HepG2 (cell line): ENCODE results near the gene ADAMTS4.

Experiments
- CCAR2 ChIP-seq: fragments of 200-400 bp; formaldehyde crosslinking; optimal IDR thresholded peaks from 2 replicates; pipeline ENCODE3; 2018; ENCODE audit warnings: low read depth, mild to moderate bottlenecking, low read length, moderate library complexity
- CEBPZ ChIP-seq: IDR thresholded peaks from 2 replicates; pipeline ENCODE4 v1.6.1; 2012; ENCODE audit warnings: low read length, improper control_type of control experiment
- CTCF ChIP-seq: sonication (generic); formaldehyde crosslinking; IDR thresholded peaks from 2 replicates; pipeline ENCODE4 v1.5.0; 2020; ENCODE audit warnings: mild to moderate bottlenecking, missing genetic modification reagents, moderate library complexity
- MZF1 ChIP-seq: sonication (generic); formaldehyde crosslinking; IDR thresholded peaks from 2 replicates; pipeline ENCODE4 v1.8.1; 2023; ENCODE audit warnings: mild to moderate bottlenecking, missing genetic modification reagents, borderline replicate concordance
- SP2 ChIP-seq: sonication (generic); formaldehyde crosslinking; IDR thresholded peaks from 2 replicates; pipeline ENCODE4 v1.5.1; 2020; ENCODE audit warnings: mild to moderate bottlenecking, missing genetic modification reagents
- TCF7 ChIP-seq: sonication (generic); IDR thresholded peaks from 2 replicates; pipeline ENCODE4 v1.6.1; 2016; ENCODE audit warnings: antibody characterized with exemption, low read depth
- ZNF512B ChIP-seq: sonication (generic); formaldehyde crosslinking; IDR thresholded peaks from 2 replicates; pipeline ENCODE4 v1.5.1; 2020; ENCODE audit warnings: missing genetic modification reagents, mild to moderate bottlenecking, borderline replicate concordance
- TF ChIP-seq, protein P1 (sequence below): sonication (generic); formaldehyde crosslinking; IDR thresholded peaks from 2 replicates; pipeline ENCODE4 v1.4.0; 2020; ENCODE audit warnings: missing genetic modification reagents
- TF ChIP-seq, protein P2 (sequence below): sonication (generic); formaldehyde crosslinking; IDR thresholded peaks from 2 replicates; pipeline ENCODE4 v1.5.1; 2020; ENCODE audit warnings: mild to moderate bottlenecking, missing genetic modification reagents, borderline replicate concordance
- TF ChIP-seq, protein P3 (sequence below): sonication (generic); formaldehyde crosslinking; IDR thresholded peaks from 2 replicates; pipeline ENCODE4 v1.4.0; 2020; ENCODE audit warnings: missing genetic modification reagents

DNA sequence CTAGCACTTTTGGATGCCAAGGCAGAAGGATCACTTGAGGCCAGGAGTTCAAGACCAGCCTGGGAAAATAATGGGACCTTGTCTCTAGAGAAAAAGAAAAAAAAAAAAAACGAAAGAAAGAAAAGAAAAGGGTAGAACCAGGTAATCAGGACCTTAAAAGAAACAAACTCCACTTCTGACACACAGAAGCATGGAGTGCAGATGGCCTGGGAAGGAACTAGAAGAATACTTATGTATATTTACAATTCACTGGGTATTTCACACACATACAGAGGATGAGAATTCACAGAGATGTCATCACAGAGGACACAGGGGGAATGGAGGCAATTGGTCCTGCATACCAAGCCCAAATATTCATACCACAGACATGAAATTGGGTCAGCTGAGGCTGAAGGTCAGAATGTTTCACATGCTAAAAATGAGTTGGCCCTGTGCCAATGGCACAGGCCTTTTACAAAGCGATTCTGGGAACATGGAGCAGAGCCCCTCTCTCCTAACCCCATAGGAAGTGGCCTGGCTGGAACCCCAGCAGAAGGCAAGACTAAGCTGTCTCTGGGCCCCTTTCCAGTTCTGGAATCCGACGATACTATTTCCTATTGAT is 26.0 kb downstream of the ADAMTS4 start:
- TF ChIP-seq, protein P1, sequence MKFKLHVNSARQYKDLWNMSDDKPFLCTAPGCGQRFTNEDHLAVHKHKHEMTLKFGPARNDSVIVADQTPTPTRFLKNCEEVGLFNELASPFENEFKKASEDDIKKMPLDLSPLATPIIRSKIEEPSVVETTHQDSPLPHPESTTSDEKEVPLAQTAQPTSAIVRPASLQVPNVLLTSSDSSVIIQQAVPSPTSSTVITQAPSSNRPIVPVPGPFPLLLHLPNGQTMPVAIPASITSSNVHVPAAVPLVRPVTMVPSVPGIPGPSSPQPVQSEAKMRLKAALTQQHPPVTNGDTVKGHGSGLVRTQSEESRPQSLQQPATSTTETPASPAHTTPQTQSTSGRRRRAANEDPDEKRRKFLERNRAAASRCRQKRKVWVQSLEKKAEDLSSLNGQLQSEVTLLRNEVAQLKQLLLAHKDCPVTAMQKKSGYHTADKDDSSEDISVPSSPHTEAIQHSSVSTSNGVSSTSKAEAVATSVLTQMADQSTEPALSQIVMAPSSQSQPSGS, result no peak
- TF ChIP-seq, protein P2, sequence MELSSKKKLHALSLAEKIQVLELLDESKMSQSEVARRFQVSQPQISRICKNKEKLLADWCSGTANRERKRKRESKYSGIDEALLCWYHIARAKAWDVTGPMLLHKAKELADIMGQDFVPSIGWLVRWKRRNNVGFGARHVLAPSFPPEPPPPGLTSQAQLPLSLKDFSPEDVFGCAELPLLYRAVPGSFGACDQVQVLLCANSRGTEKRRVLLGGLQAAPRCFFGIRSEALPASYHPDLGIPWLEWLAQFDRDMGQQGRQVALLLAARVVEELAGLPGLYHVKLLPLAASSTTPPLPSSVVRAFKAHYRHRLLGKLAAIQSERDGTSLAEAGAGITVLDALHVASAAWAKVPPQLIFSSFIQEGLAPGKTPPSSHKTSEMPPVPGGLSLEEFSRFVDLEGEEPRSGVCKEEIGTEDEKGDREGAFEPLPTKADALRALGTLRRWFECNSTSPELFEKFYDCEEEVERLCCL (CRISPR knock-in tag), result no peak
- TF ChIP-seq ZNF512B (CRISPR knock-in tag) (no peak), CTCF (CRISPR knock-in tag) (no peak), CCAR2 (no peak), TCF7 (no peak), MZF1 (CRISPR knock-in tag) (no peak), CEBPZ (no peak), SP2 (CRISPR knock-in tag) (no peak)
- TF ChIP-seq, protein P3, sequence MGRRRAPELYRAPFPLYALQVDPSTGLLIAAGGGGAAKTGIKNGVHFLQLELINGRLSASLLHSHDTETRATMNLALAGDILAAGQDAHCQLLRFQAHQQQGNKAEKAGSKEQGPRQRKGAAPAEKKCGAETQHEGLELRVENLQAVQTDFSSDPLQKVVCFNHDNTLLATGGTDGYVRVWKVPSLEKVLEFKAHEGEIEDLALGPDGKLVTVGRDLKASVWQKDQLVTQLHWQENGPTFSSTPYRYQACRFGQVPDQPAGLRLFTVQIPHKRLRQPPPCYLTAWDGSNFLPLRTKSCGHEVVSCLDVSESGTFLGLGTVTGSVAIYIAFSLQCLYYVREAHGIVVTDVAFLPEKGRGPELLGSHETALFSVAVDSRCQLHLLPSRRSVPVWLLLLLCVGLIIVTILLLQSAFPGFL (CRISPR knock-in tag), result no peak
